BLaER1 (cell line): ENCODE measurements around the gene HS6ST3.

ENCODE experiments used
- H3K27ac ChIP-seq: shearing (Covaris generic); formaldehyde crosslinking; 2 replicates; pipeline ENCODE4 v1.8.1; 2022
- H3K27me3 ChIP-seq: shearing (Covaris generic); formaldehyde crosslinking; 2 replicates; pipeline ENCODE4 v1.8.1; 2022
- H3K36me3 ChIP-seq: shearing (Covaris generic); formaldehyde crosslinking; 2 replicates; pipeline ENCODE4 v1.8.1; 2022
- H3K4me1 ChIP-seq: shearing (Covaris generic); formaldehyde crosslinking; 2 replicates; pipeline ENCODE4 v1.8.1; 2022
- H3K4me2 ChIP-seq: shearing (Covaris generic); formaldehyde crosslinking; 2 replicates; pipeline ENCODE4 v1.8.1; 2022
- H3K4me3 ChIP-seq: shearing (Covaris generic); formaldehyde crosslinking; 2 replicates; pipeline ENCODE4 v1.8.1; 2022
- H3K9ac ChIP-seq: shearing (Covaris generic); formaldehyde crosslinking; 2 replicates; pipeline ENCODE4 v1.8.1; 2022
- H3K9me3 ChIP-seq: shearing (Covaris generic); formaldehyde crosslinking; 2 replicates; pipeline ENCODE4 v1.8.1; 2022
- H4K20me1 ChIP-seq: shearing (Covaris generic); formaldehyde crosslinking; 2 replicates; pipeline ENCODE4 v1.8.1; 2022
- Cebpa-rat ChIP-seq: shearing (Covaris generic); IDR thresholded peaks from 2 replicates; pipeline ENCODE4 v1.8.1; 2022

HS6ST3 gene

DNA sequence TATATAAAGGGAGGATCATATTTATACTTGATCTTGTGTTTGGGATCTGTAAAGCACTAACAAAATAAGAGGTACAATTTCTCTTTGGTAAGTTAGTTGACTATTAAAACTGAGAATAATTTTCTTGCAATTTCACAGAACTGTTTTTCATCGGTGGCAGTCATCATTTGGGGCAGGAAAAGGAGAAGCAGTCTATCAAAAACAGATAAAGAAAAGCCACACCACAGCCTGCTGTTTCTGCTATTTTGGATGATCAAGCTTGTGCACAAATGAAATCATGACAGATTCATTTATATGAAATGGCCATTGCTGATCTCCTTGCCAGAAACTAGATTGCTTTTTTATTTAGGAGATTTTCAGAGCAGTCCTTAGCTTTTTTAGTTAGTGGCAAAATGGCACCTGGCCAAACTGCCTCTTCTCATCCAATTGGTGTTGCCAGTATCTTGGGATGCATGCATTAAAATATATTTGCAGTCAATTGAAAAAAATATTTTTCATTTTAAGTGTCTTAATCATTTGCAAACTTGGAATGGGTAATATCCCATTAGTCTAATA, 326.0 kb downstream of the HS6ST3 start:
- H3K9ac ChIP-seq = no peak overlapping the region
- H3K27ac ChIP-seq = no peak overlapping the region
- peaks cover 6% of the 10 kb centered on the region; the same call in 1 of the 2 replicates for H3K4me1 ChIP-seq
- H3K27me3 ChIP-seq = no peaks in the 10 kb centered on the region
- H3K9me3 ChIP-seq = no peaks in the 10 kb centered on the region
- H4K20me1 ChIP-seq = no peaks in the 10 kb centered on the region
- no peak overlapping the region for H3K4me3 ChIP-seq
- no peak for TF ChIP-seq Cebpa-rat
- no peaks in the 10 kb centered on the region for H3K36me3 ChIP-seq
- no peak overlapping the region for H3K4me2 ChIP-seq

DNA sequence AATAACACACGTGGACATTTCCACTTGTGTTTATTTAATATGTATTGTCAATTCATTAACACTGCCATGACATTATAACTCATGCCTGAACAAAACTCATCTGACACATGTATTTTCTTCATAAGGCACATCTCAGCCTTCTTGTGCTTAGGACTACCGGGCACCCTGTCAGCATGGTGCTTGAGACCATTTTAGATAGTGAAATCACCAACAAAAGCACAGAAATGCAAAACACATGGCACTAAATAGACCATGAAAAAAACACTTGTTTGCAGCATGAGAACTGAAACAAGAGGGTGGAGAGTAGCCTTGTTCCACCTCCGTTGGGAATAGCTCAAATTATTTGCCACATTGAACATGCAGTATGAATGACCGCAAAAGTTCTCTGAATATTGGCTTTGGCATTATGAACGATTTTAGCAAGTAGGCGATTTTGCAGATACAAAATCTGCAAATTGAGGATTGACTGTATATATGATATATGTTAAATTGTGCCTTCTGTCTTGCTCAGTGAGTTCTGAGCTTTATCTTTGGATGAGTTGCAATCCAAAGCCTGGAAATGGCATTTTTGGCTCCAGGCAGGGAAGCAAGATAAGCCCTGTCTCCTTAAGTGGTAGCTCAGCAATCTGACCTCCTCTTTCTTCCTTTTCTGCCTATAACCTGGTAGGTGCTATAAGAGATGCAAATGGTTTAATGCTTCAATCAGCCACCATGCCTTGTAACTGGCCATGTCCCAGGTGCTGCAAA, 328.2 kb downstream of the HS6ST3 start:
- TF ChIP-seq Cebpa-rat = no peak
- Histone ChIP-seq H3K27me3 (no peaks in the 10 kb centered on the region), H4K20me1 (no peaks in the 10 kb centered on the region), H3K27ac (no peak overlapping the region), H3K4me2 (no peak overlapping the region), H3K36me3 (no peaks in the 10 kb centered on the region), H3K9ac (no peak overlapping the region), H3K9me3 (no peaks in the 10 kb centered on the region), H3K4me1 (peaks cover 6% of the 10 kb centered on the region; the same call in 1 of the 2 replicates), H3K4me3 (no peak overlapping the region)

DNA sequence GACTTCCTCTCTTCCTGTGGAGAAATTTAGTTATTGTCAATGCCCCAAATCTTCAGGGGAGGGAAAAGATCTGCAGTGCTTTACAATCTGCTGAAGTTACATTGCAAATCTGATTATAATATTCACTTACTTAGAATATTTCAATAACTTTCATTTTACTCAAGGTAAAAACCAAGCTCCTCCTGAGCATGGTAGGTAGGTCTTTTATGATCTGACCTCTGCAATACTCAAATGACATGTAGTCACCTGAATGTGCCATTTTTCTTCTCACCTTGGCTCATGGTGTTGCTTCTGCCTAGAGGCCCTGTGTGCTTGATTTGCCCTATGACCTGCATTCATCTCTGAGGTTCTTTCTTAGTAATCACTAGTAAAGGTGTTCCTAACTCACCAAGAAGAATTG, 331.4 kb downstream of the HS6ST3 start:
- Histone ChIP-seq H4K20me1 (no peaks in the 10 kb centered on the region), H3K9me3 (no peaks in the 10 kb centered on the region), H3K36me3 (no peaks in the 10 kb centered on the region), H3K4me3 (no peak overlapping the region), H3K27ac (no peak overlapping the region), H3K4me2 (no peak overlapping the region), H3K27me3 (no peaks in the 10 kb centered on the region), H3K9ac (no peak overlapping the region), H3K4me1 (peaks cover 6% of the 10 kb centered on the region; the same call in 1 of the 2 replicates)
- no peak for TF ChIP-seq Cebpa-rat

- H3K27me3 ChIP-seq = no peaks in the 10 kb centered on the region
- no peak for TF ChIP-seq Cebpa-rat
- no peak overlapping the region for H3K9ac ChIP-seq
- no peaks in the 10 kb centered on the region for H3K36me3 ChIP-seq
- no peaks in the 10 kb centered on the region for H4K20me1 ChIP-seq
- H3K27ac ChIP-seq = no peak overlapping the region
- no peak overlapping the region for H3K4me3 ChIP-seq
- no peaks in the 10 kb centered on the region for H3K9me3 ChIP-seq
- peaks cover 6% of the 10 kb centered on the region; the same call in 1 of the 2 replicates for H3K4me1 ChIP-seq
- no peak overlapping the region for H3K4me2 ChIP-seq
Observed at GRCh38 chr13:96422002-96422401, 332.1 kb downstream of the HS6ST3 start.

DNA sequence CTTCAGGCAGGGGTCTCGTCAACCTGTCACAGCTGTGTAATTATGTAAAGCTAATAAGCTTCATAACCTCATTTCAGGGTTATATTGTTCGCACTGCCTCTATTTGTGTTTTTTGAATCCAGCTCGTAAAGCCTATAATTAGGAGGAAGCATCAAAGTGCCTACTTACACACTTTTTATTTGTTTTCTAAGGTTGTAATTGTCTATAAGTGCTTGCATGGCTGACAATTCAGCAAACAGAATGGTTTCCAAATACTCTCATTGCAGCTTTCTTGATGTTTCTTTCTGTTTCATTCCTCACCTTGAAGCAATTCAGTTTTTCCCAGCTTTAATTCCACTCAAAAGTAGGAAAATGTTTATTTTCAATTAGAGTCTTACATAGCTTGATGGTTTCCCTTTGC, 336.3 kb downstream of the HS6ST3 start:
- Histone ChIP-seq H3K36me3 (no peaks in the 10 kb centered on the region), H3K9ac (no peak overlapping the region), H3K4me2 (no peak overlapping the region), H3K4me1 (no peaks in the 10 kb centered on the region), H4K20me1 (no peaks in the 10 kb centered on the region), H3K4me3 (no peak overlapping the region), H3K9me3 (no peaks in the 10 kb centered on the region), H3K27ac (no peak overlapping the region), H3K27me3 (no peaks in the 10 kb centered on the region)
- TF ChIP-seq Cebpa-rat = no peak

DNA sequence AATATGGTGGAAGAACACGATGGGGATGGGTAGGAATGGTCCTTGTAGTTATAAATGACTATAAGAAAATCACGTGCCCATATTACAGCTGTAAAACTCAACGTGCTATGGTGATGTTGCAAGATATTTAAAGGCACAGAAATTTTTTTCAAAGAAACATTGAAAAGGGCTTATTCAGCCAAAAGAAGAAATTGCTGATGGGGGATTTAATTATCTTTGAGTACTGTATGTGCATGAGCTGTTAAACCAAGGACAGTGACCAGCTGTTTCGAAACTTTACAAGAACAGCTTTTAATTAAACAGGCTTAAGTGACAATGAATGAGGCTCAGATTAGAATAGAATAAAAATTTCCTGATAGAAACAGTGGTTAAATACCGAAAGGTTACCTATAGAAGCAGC, 339.0 kb downstream of the HS6ST3 start:
- Histone ChIP-seq H3K9me3 (no peaks in the 10 kb centered on the region), H3K4me1 (no peaks in the 10 kb centered on the region), H3K27me3 (no peaks in the 10 kb centered on the region), H4K20me1 (no peaks in the 10 kb centered on the region), H3K36me3 (no peaks in the 10 kb centered on the region), H3K9ac (no peak overlapping the region), H3K4me3 (no peak overlapping the region), H3K4me2 (no peak overlapping the region), H3K27ac (no peak overlapping the region)
- no peak for TF ChIP-seq Cebpa-rat

DNA sequence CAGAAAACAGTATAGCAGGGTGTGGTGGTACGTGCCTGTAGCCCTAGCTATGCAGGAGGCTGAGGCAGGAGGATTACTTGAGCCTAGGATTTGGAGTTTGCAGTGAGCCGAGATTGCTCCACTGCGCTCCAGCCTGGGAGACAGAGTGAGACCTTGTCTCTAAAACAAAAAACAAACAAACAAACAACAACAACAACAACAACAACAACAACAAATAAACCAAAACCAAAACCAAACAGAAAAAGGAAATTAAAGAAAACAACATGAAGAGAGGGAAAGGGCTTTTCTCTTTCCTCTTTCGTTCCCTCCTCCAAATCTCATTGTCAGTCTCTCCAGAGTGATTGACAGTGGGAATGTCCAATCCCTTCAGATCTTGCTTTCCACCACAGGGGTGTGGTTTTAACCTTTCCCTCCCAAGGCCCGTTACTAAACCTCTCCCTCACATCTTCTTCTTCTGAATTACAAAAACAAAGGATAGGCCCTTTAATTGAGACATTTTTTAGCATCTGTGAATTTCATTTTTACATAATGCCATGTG, 341.2 kb downstream of the HS6ST3 start:
- Histone ChIP-seq H3K27me3 (no peaks in the 10 kb centered on the region), H4K20me1 (no peaks in the 10 kb centered on the region)
- no peak for TF ChIP-seq Cebpa-rat

GRCh38 chr13:96444676-96445075, 354.8 kb downstream of the HS6ST3 start:
- H3K4me1 ChIP-seq = no peaks in the 10 kb centered on the region
- no peak overlapping the region for H3K9ac ChIP-seq
- H4K20me1 ChIP-seq = no peaks in the 10 kb centered on the region
- H3K36me3 ChIP-seq = no peaks in the 10 kb centered on the region
- no peak overlapping the region for H3K4me3 ChIP-seq
- no peaks in the 10 kb centered on the region for H3K27me3 ChIP-seq
- no peak overlapping the region for H3K4me2 ChIP-seq
- no peak for TF ChIP-seq Cebpa-rat
- H3K9me3 ChIP-seq = no peaks in the 10 kb centered on the region
- H3K27ac ChIP-seq = no peak overlapping the region

More for the DNA sequence above, 341.2 kb downstream of the HS6ST3 start:
- Histone ChIP-seq H3K4me3 (no peak overlapping the region), H3K4me1 (no peaks in the 10 kb centered on the region), H3K36me3 (no peaks in the 10 kb centered on the region), H3K4me2 (no peak overlapping the region), H3K27ac (no peak overlapping the region), H3K9ac (no peak overlapping the region), H3K9me3 (no peaks in the 10 kb centered on the region)

DNA sequence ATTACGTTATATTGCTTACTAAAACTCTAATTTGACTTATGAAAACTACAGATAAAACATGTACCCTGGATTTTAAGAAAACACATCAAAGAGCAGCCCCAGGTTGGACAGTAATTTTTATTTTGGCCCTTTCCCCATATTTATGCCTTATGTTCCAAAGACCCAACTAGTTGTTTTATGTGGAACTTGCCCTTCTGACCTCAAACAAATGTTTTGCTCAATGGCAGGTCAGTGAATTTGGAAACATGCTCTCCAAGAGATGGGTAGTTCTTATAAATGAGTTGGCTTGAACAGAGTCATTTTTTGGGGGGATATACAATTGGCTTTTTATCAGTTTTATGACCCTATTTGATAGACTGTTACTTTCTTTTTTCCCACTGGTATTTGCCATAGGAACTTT, 360.0 kb downstream of the HS6ST3 start:
- no peaks in the 10 kb centered on the region for H3K9me3 ChIP-seq
- H3K36me3 ChIP-seq = no peaks in the 10 kb centered on the region
- H3K9ac ChIP-seq = no peak overlapping the region
- H3K4me1 ChIP-seq = no peaks in the 10 kb centered on the region
- no peak for TF ChIP-seq Cebpa-rat
- H3K4me2 ChIP-seq = no peak overlapping the region
- H3K27ac ChIP-seq = no peak overlapping the region
- no peaks in the 10 kb centered on the region for H3K27me3 ChIP-seq
- H4K20me1 ChIP-seq = no peaks in the 10 kb centered on the region
- no peak overlapping the region for H3K4me3 ChIP-seq

DNA sequence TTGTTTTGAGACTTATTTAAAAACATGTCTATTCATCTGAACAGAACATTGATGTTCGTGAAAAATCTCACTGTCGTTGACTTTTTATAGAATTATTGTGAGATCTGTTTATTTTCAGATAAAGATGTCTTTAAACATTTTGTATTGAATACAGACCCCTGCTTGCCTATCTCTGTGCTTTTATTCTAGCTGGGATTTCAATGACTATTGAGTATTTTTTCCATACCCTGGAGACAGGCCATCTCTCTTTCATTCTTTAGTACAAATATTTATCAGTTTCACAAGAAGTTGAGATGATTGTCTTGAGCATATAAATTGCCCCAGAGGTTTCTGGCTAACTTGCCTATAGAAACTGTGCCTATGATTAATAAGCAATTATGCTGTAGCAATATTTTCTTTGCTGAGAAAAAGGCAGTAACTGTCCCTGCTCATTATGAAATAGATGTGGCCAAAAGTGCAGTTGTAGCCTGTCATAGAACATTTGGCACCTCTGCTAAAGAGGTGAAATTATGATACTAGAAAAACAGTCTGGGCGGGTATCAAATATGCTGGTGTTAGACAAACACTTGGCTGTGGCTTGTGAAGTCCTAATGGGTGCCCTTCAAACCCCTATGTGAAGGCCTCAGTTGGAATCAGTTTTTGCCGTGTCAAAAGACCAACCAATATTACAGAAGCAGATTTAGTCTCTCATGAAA, 360.6 kb downstream of the HS6ST3 start:
- H4K20me1 ChIP-seq = no peaks in the 10 kb centered on the region
- H3K36me3 ChIP-seq = no peaks in the 10 kb centered on the region
- no peak for TF ChIP-seq Cebpa-rat
- H3K4me3 ChIP-seq = no peak overlapping the region
- no peak overlapping the region for H3K9ac ChIP-seq
- H3K9me3 ChIP-seq = no peaks in the 10 kb centered on the region
- no peak overlapping the region for H3K27ac ChIP-seq
- no peak overlapping the region for H3K4me2 ChIP-seq
- H3K4me1 ChIP-seq = no peaks in the 10 kb centered on the region
- H3K27me3 ChIP-seq = no peaks in the 10 kb centered on the region
